BE2C (cell line): ENCODE measurements around the gene ASCC2.

Experiments
- DNase-seq: peaks from one replicate; pipeline ENCODE4 v3.0.0-alpha.2; 2020
- H3K27me3 ChIP-seq: fragments of 250-450 bp; sonication (Bioruptor Pico); 2 replicates; pipeline ENCODE4 v1.5.1; 2020; ENCODE audit warnings: mild to moderate bottlenecking
- H3K36me3 ChIP-seq: fragments of 250-450 bp; sonication (Bioruptor Pico); 2 replicates; pipeline ENCODE4 v1.5.1; 2020; ENCODE audit warnings: mild to moderate bottlenecking
- H3K4me1 ChIP-seq: fragments of 250-450 bp; sonication (Bioruptor Pico); 2 replicates; pipeline ENCODE4 v1.5.1; 2020
- H3K4me3 ChIP-seq: 2 replicates; pipeline ENCODE4 v1.5.1; 2011; ENCODE audit warnings: low read depth, low read length
- H3K9me3 ChIP-seq: fragments of 250-450 bp; sonication (Bioruptor Pico); 2 replicates; pipeline ENCODE4 v1.5.1; 2020
- CTCF ChIP-seq: IDR thresholded peaks from 2 replicates; pipeline ENCODE4 v1.5.1; 2012; ENCODE audit warnings: mild to moderate bottlenecking, low read depth, low read length

ASCC2 gene

GRCh38 chr22:29883045-29883774 is 45.1 kb upstream of the ASCC2 start, which contains the start of gene MTMR3:
MTMR3 (plus strand) TSS chr22:29883174; CDS start chr22:29971060, 87,886 bp downstream.
- H3K4me1 ChIP-seq: no peaks in the 10 kb centered on the region
- DNase-seq: peak; percentile 97
- peak; percentile 51 for TF ChIP-seq CTCF

DNA sequence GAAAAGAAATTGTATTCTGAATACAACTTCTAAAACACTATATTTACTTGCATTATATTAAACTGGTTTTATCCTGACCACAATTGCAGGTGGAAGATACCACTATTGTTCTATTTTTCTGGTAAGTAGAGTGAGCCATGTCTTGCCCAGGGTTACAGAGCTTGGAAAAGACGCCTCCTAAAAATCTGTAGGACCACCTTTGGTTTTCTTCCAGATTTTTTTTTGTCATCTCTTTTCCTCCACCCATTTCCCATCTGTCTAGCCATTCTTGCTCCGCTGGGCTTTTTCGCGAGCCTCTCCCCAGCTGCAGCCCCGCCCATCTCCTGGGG is 44.6 kb upstream of the ASCC2 start:
- Histone ChIP-seq H3K4me1 (no peaks in the 10 kb centered on the region), H3K36me3 (no peaks in the 10 kb centered on the region; the same call in 1 of the 2 replicates), H3K27me3 (no peaks in the 10 kb centered on the region), H3K9me3 (no peaks in the 10 kb centered on the region), H3K4me3 (no peak overlapping the region; the same call in 1 of the 2 replicates)
- DNase-seq: no peak
- no peak for TF ChIP-seq CTCF

More at GRCh38 chr22:29883045-29883774, 45.1 kb upstream of the ASCC2 start, which contains the start of gene MTMR3:
- Histone ChIP-seq H3K4me3 (peak within 1 kb of the TSS; percentile 88), H3K27me3 (no peaks in the 10 kb centered on the region), H3K9me3 (no peaks in the 10 kb centered on the region), H3K36me3 (no peaks in the 10 kb centered on the region; the same call in 1 of the 2 replicates)

GRCh38 chr22:29879753-29880152 is 41.7 kb upstream of the ASCC2 start:
- Histone ChIP-seq H3K27me3 (no peaks in the 10 kb centered on the region), H3K4me3 (no peak overlapping the region), H3K4me1 (no peaks in the 10 kb centered on the region), H3K9me3 (no peaks in the 10 kb centered on the region), H3K36me3 (no peaks in the 10 kb centered on the region; the same call in 1 of the 2 replicates)
- DNase-seq: peak; percentile 52
- no peak for TF ChIP-seq CTCF

GRCh38 chr22:29877620-29878019 is 39.5 kb upstream of the ASCC2 start:
- Histone ChIP-seq H3K9me3 (no peaks in the 10 kb centered on the region), H3K4me1 (no peaks in the 10 kb centered on the region), H3K27me3 (no peaks in the 10 kb centered on the region), H3K36me3 (no peaks in the 10 kb centered on the region), H3K4me3 (no peak overlapping the region)
- no peak for TF ChIP-seq CTCF
- no peak for DNase-seq

- H3K4me3 ChIP-seq: no peak overlapping the region
- H3K4me1 ChIP-seq: no peaks in the 10 kb centered on the region
- no peaks in the 10 kb centered on the region for H3K36me3 ChIP-seq
- no peaks in the 10 kb centered on the region for H3K27me3 ChIP-seq
- no peak for DNase-seq
- no peaks in the 10 kb centered on the region for H3K9me3 ChIP-seq
- no peak for TF ChIP-seq CTCF
Observed at GRCh38 chr22:29873943-29874342, 35.9 kb upstream of the ASCC2 start.

DNA sequence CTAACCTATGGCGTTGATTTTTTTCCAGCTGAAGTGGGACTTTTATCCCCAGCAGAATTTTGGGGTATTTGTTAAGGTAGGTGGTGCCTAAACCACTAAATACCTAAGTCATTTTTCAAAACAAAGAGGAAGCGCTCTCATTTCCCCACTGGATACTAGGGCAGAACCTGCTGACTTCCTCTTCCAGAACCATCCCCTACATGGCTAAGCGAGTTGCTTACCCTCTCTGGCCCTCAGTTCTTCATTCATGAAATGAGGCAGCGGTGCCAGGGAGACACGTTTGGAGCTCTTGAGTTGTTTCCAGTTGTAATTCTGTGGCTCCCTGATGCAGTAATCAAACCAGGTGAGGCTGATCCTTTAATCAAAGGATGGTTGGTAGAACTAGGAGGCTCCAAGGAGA is 34.9 kb upstream of the ASCC2 start:
- Histone ChIP-seq H3K36me3 (no peaks in the 10 kb centered on the region), H3K4me1 (no peaks in the 10 kb centered on the region), H3K27me3 (no peaks in the 10 kb centered on the region), H3K9me3 (no peaks in the 10 kb centered on the region), H3K4me3 (no peak overlapping the region)
- DNase-seq: no peak
- TF ChIP-seq CTCF: no peak
